GM13977 (cell line): ENCODE data around the gene AGPAT3.

Experiments used
- DNase-seq: peaks from one replicate; pipeline ENCODE4 v3.0.0; 2012; ENCODE audit warnings: low spot score
- CTCF ChIP-seq: IDR thresholded peaks from 2 replicates; pipeline ENCODE4 v1.5.1; 2012; ENCODE audit warnings: mild to moderate bottlenecking, control low read depth; ENCODE audit not compliant: insufficient read depth; ENCODE audit errors: extremely low read depth, missing control alignments
- in situ Hi-C: fragments of 300-500 bp; cut with MboI; formaldehyde crosslinking; loops from one replicate; pipeline ENCODE4 v1.12.0; 2022; ENCODE audit warnings: low sequenced_read_pairs, low pct_unique_long_range_greater_than_20kb, mixed read lengths, inconsistent platforms; ENCODE audit not compliant: unreplicated experiment

Gene AGPAT3

GRCh38 chr21:43881283-43881682 is 16.3 kb downstream of the AGPAT3 start:
- in situ Hi-C loops: no loop called here
- TF ChIP-seq CTCF: no peak

GRCh38 chr21:43881935-43882334 is 16.9 kb downstream of the AGPAT3 start:
- no peak for DNase-seq
- TF ChIP-seq CTCF: no peak
- in situ Hi-C loops: no loop called here

More at GRCh38 chr21:43881283-43881682, 16.3 kb downstream of the AGPAT3 start:
- peak; percentile 42 for DNase-seq

GRCh38 chr21:43882952-43883545 is 18.0 kb downstream of the AGPAT3 start:
- in situ Hi-C loops: no loop called here
- no peak for DNase-seq
- TF ChIP-seq CTCF: no peak

DNA sequence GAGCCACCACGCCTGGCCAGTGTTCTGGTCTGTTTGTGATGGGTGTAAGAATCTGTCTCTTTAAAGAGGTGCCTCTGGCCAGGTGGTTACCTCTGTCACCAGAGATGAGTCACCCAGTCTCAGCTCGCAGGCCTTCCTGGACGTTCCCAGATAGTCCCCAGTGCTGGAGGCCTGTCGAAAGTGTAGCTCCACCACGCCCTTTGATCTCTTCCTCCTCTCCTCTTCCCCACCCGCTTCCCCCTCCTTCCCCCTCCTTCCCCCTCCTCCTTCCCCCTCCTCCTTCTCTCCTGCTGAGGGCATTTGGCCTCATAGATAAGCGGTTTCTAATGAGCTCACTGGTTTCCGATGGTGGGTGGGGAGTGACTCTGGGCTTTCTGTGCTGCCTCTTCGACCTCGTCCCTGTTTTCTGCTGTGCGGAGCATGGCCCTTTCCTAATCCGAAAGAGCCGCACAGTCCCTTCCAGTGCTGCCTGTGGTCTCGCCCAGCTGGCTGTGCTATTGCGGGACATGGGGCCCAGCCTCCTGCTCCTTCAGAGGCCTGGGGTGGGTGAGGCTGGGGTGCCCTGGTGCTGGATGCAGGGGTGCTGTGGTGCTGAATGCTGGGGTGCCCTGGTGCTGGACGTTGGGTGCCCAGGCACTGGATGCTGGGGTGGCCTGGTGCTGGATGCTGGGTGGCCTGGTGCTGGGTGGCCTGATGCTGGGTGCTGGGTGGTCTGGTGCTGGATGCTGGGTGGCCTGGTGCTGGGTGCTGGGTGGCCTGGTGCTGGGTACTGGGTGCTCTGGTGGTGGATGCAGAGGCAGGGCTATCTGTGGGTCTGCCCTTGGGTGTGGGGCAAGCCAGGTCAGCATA is 19.2 kb downstream of the AGPAT3 start:
- peak; percentile 70 for DNase-seq
- no peak for TF ChIP-seq CTCF
- in situ Hi-C loops: no loop called here

- DNase-seq: no peak
- in situ Hi-C loops: no loop called here
- TF ChIP-seq CTCF: no peak
These were observed 19.9 kb downstream of the AGPAT3 start for GRCh38 chr21:43884861-43885417.

GRCh38 chr21:43885721-43886120 is 20.7 kb downstream of the AGPAT3 start:
- in situ Hi-C loops: no loop called here
- DNase-seq: no peak

More at GRCh38 chr21:43885721-43886120, 20.7 kb downstream of the AGPAT3 start:
- no peak for TF ChIP-seq CTCF
